Uterine smooth muscle cell (primary cell): ENCODE data around the gene SHE. TPM values are rescaled to one million over a fixed set of nuclear protein-coding genes. Genes with fewer than 3 reads are reported as not detected.

Experiments used
- total RNA-seq: library from RNA; depleted of rRNA; stranded (reverse); fragments of >200 nt; gene quantifications from 2 replicates; pipeline ENCODE4 v1.2.3, GENCODE V29; 2014

Gene SHE
- under 0.01 and 0.12 TPM in 2 replicates for total RNA-seq

GRCh38 chr1:154502066-154502743 lies at the start of gene SHE, which contains the start of gene TDRD10:
TSS of gene SHE (minus strand) at chr1:154502412. CDS start at chr1:154502026, 386 bp downstream.
TSS of gene TDRD10 (plus strand) at chr1:154502219. CDS start at chr1:154506904, 4,685 bp downstream.

Other genes starting within 250 kb of the SHE start
- 125 and 146 TPM in 2 replicates for gene HAX1, start 229.8 kb downstream of the SHE start, total RNA-seq
- under 0.01 TPM in 1 of 2 replicates, not detected in the other for gene AQP10, start 181.3 kb downstream of the SHE start, total RNA-seq
- gene ATP8B2, start 176.9 kb downstream of the SHE start, total RNA-seq, result 159 and 234 TPM in 2 replicates
- 9.3 and 11.9 TPM in 2 replicates for gene IL6R, start 97.1 kb downstream of the SHE start, total RNA-seq
- not detected in 2 replicates for gene TDRD10, start 193 bp downstream of the SHE start, total RNA-seq
- 23.4 and 31.7 TPM in 2 replicates for gene UBE2Q1, start 56.2 kb upstream of the SHE start, total RNA-seq
- gene CHRNB2, start 65.4 kb upstream of the SHE start, total RNA-seq, result under 0.01 TPM in 1 of 2 replicates, not detected in the other
- gene ADAR, start 105.8 kb upstream of the SHE start, total RNA-seq, result 70.2 and 74.2 TPM in 2 replicates